ENCODE data around the gene PBRM1. TPM values are rescaled to one million over a fixed set of nuclear protein-coding genes. Genes with fewer than 3 reads are reported as not detected.

PBRM1 gene
- total RNA-seq, 1 donor from 2014 or later: 51.5 TPM

DNA sequence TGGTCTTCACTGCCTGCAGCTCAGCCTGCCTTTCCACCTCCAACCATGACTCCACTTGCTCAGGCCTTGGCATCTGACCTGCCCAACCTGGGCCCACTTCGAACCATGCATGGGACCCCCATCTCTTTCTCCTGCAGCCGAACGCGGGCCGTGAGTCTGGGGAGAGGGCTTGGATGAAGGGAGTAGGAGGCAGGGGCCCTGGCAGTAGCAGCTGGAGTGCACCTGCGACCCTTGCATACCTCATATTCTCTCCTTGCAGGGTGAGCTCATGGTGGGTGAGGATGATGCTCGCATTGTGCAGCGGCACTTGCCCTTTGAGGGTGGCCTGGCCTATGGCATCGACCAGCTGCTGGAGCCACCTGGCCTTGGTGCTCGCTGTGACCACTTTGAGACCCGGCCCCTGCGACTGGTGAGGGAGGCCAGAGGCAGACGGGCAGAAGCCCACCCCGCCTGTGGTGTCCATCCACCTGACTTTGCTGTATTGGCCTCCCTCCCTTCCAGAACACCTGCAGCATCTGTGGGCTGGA, 165.5 kb downstream of the PBRM1 start:
- DNase-seq (ENCODE audit: low read depth): no peak
- TF ChIP-seq, protein P1, sequence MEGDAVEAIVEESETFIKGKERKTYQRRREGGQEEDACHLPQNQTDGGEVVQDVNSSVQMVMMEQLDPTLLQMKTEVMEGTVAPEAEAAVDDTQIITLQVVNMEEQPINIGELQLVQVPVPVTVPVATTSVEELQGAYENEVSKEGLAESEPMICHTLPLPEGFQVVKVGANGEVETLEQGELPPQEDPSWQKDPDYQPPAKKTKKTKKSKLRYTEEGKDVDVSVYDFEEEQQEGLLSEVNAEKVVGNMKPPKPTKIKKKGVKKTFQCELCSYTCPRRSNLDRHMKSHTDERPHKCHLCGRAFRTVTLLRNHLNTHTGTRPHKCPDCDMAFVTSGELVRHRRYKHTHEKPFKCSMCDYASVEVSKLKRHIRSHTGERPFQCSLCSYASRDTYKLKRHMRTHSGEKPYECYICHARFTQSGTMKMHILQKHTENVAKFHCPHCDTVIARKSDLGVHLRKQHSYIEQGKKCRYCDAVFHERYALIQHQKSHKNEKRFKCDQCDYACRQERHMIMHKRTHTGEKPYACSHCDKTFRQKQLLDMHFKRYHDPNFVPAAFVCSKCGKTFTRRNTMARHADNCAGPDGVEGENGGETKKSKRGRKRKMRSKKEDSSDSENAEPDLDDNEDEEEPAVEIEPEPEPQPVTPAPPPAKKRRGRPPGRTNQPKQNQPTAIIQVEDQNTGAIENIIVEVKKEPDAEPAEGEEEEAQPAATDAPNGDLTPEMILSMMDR (conservative IDR thresholded peaks at IDR 0.05; ENCODE audit: low read depth, low read length): no peak

DNA sequence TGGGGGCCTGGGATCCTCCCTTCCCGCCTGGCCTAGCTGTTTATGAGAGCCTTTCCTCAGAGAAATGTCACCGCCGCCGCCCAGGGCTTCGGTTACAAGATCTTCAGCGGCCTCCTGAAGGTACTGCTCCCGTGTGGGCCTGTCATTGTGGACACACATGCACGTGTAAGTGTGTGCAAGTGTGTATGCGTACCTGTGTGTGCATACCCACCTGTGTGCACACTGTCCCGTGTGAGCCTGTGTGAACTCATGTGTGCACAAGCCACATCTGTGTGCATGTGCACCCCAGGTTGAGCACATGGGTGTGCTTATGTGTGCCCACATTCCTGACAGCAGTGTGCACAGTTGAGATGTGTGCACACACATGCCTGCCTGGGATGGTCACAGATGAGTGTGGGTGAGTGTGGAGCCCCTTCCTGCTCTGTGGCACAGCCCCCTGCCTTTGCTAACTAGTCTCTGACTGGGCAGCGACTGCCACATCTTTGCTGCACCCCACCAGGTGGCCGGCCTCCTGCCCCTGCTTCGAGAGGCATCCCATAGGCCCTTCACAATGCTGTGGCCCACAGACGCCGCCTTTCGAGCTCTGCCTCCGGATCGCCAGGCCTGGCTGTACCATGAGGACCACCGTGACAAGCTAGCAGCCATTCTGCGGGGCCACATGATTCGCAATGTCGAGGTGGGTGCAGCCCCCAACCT, 166.1 kb downstream of the PBRM1 start:
- TF ChIP-seq, protein P1 (conservative IDR thresholded peaks at IDR 0.05; ENCODE audit: low read depth, low read length): no peak
- no peak overlapping the region for H3K4me3 ChIP-seq (ENCODE audit: low read depth, low read length)
- DNase-seq (ENCODE audit: low read depth): no peak

More for the DNA sequence above, 165.5 kb downstream of the PBRM1 start:
- no peak overlapping the region for H3K4me3 ChIP-seq (ENCODE audit: low read depth, low read length)

DNA sequence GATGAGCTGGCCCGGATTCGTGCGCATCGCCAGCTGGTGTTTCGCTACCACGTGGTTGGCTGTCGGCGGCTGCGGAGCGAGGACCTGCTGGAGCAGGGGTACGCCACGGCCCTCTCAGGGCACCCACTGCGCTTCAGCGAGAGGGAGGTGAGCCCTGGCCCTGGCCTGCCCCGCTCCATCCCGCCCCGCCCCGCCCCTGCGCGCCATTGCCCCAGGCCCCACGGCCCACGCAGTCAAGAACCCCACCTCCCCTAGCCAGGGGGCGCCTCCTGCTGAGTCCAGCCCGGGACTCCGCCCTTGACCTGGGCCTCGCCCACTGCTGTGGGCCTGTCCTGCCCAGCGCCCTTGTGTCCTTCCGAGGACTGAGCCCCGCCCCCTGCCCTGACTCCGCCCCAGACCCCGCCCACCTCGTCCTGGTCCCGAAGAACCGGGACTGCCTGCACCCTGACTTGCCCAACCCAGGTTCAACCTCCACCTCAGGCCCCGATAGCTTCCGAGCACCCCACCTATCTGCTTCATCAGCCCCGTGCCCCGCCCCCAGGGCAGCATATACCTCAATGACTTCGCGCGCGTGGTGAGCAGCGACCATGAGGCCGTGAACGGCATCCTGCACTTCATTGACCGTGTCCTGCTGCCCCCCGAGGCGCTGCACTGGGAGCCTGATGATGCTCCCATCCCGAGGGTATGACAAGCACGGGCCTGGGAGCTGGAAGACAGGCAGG, 166.8 kb downstream of the PBRM1 start:
- no peak overlapping the region for H3K4me3 ChIP-seq (ENCODE audit: low read depth, low read length)

DNA sequence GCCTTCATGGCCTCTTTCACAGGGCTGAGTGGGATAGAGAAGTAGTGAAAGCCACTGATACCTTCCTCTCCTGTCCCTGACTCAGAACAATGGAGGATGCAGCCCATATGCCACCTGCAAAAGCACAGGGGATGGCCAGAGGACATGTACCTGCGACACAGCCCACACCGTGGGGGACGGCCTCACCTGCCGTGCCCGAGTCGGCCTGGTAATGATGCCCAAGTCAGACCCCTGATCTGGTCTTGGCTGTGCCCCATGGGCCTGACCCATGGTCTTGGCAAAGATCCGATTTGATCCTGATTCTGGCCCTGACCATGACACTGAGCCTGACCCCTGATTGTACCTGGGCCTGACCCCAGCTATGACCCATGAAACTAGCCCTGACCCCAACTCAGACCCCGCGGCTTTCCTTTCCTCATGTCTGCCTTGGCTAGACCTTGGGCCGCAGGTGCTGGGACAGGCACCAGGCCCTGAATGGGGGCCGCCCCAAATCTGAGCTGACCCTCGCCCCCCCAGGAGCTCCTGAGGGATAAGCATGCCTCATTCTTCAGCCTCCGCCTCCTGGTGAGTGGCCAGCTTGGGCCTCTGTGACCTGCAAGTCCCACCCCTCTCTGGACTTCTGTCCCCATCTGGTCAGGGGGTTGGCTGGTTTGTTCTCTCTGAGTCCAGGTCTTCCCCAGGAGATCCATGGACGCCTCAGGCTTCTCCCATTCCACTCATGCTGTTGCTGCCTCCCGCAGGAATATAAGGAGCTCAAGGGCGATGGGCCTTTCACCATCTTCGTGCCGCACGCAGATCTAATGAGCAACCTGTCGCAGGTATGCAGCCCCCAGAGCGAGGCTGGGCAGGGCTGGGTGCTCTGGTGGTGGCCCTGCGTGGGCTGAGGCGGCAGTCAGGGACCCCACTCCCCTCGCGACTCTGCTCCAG, 167.7 kb downstream of the PBRM1 start:
- no peak overlapping the region for H3K4me3 ChIP-seq (ENCODE audit: low read depth, low read length)
- TF ChIP-seq, protein P1 (conservative IDR thresholded peaks at IDR 0.05; ENCODE audit: low read depth, low read length): no peak
- DNase-seq (ENCODE audit: low read depth): no peak

More for the DNA sequence above, 166.8 kb downstream of the PBRM1 start:
- TF ChIP-seq, protein P1 (conservative IDR thresholded peaks at IDR 0.05; ENCODE audit: low read depth, low read length): no peak
- DNase-seq (ENCODE audit: low read depth): no peak

DNA sequence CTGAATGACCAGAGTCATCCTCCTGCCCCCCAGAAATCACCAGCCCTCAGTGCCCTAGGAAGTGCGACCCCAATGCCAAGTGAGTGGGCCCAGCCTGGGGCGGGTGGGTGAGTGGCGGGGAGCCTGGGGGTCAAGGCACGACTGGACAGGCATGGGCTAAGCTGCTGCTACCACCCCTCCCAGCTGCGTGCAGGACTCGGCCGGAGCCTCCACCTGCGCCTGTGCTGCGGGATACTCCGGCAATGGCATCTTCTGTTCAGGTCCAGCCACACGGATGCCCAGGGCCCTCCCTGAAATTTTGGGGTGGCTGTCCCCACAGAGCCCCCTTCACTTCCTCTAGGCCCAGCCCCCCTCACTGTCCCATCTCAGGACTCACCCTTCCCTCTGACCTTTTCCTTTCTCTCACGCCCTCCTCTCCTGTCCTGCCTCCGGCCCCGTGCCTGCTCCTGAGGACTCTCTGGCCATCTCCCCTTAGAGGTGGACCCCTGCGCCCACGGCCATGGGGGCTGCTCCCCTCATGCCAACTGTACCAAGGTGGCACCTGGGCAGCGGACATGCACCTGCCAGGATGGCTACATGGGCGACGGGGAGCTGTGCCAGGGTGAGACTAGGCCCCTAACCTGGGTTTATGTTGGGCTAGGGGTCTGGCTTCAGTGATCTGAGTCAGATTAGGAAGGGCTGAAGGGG, 169.1 kb downstream of the PBRM1 start:
- DNase-seq (ENCODE audit: low read depth): no peak
- TF ChIP-seq, protein P1 (conservative IDR thresholded peaks at IDR 0.05; ENCODE audit: low read depth, low read length): no peak
- no peak overlapping the region for H3K4me3 ChIP-seq (ENCODE audit: low read depth, low read length)

DNA sequence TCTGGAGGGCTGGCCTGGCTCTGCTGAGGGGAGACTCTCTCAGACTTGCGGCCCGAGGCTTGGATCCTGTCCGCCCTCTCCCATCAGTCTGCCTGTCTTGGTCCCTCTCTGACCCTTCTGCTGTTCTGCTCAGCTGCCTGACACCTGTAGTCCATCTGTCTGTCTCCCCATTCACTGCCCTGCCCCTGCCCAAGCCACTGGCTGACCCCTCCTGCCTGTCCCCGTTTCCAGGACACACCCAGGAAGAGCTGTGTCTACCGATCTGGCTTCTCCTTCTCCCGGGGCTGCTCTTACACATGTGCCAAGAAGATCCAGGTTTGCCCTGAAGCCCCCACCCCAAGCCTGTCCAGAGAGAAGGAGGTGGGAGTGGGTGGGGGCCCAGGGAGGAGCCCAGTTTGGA, 170.5 kb downstream of the PBRM1 start:
- no peak for DNase-seq (ENCODE audit: low read depth)
- TF ChIP-seq, protein P1 (conservative IDR thresholded peaks at IDR 0.05; ENCODE audit: low read depth, low read length): no peak
- H3K4me3 ChIP-seq (ENCODE audit: low read depth, low read length): no peak overlapping the region
